A549 (cell line): ENCODE results near the gene TNRC6B. TPM values are rescaled to one million over a fixed set of nuclear protein-coding genes. Genes with fewer than 3 reads are reported as not detected.

Source experiments
- ATAC-seq, 2 experiments: fragments of 200-7000 bp in 1 of 2; fragments of >200 bp in 1 of 2; cut with Nextera tagmentation in 1 of 2; cut with Tn5 transposase in 1 of 2; 3 replicates each; pipeline versions ENCODE4 v1.8.0 to v1.9.1; 2018 to 2020; ENCODE audit warnings: mild to moderate bottlenecking in 1 of 2, moderate library complexity in 1 of 2
- CTCF ChIA-PET: fragments of 300-600 bp; sonication (Branson Sonifier 250); formaldehyde crosslinking; extraction: SDS; loops from one replicate; lab custom pipeline; 2021; ENCODE audit warnings: antibody characterized with exemption, inconsistent platforms; lab: Yijun Ruan, JAX
- POLR2A ChIA-PET: fragments of 350-600 bp; formaldehyde crosslinking; extraction: SDS; loops from one replicate; lab custom pipeline; 2021; ENCODE audit warnings: antibody characterized with exemption, inconsistent platforms; lab: Yijun Ruan, JAX
- DNase-seq, 2 experiments: peaks; one replicate each; pipeline versions ENCODE4 v3.0.0 to v3.0.0-alpha.2; 2011 to 2016; ENCODE audit warnings: low read depth in 1 of 2, low spot score in 1 of 2
- FAIRE-seq: peaks from 2 replicates; lab custom pipeline; 2011; peaks lifted over from hg19 to GRCh38; lab: Jason Lieb, UNC
- H3K27ac ChIP-seq, 2 experiments: fragments of >200 bp; sonication (Bioruptor Twin); formaldehyde crosslinking; 3 replicates each; pipeline ENCODE4 v1.5.1; 2016 to 2017
- H3K4me1 ChIP-seq: fragments of >200 bp; sonication (Bioruptor Twin); formaldehyde crosslinking; 3 replicates; pipeline ENCODE4 v1.6.1; 2016
- H3K4me2 ChIP-seq: fragments of >200 bp; sonication (Bioruptor Twin); formaldehyde crosslinking; 3 replicates; pipeline ENCODE4 v1.6.1; 2016
- H3K4me3 ChIP-seq: fragments of >200 bp; sonication (Bioruptor Twin); formaldehyde crosslinking; 3 replicates; pipeline ENCODE4 v1.5.1; 2016
- H3K9me3 ChIP-seq: fragments of >200 bp; sonication (Bioruptor Twin); formaldehyde crosslinking; 3 replicates; pipeline ENCODE4 v1.6.1; 2016
- BHLHE40 ChIP-seq: IDR thresholded peaks from 2 replicates; pipeline ENCODE4 v1.6.1; 2012; ENCODE audit warnings: low read depth, low read length, inconsistent platforms
- EHMT2 ChIP-seq: fragments of 200-600 bp; sonication (generic); IDR thresholded peaks from 2 replicates; pipeline ENCODE4 v1.6.1; 2016; ENCODE audit warnings: antibody characterized with exemption, low read depth, mild to moderate bottlenecking, moderate library complexity
- EP300 ChIP-seq, 2 experiments: fragments of >200 bp; sonication (Bioruptor Twin); formaldehyde crosslinking; IDR thresholded peaks; 2 replicates in 1 of 2; 3 replicates in 1 of 2; pipeline ENCODE4 v1.6.1; 2016 to 2017
- FOSL2 ChIP-seq, 2 experiments: fragments of 450-650 bp in 1 of 2; fragments of >200 bp in 1 of 2; sonication (Bioruptor Twin) in 1 of 2; formaldehyde crosslinking; IDR thresholded peaks; 2 replicates each; pipeline versions ENCODE4 v1.5.0 to v1.6.1; 2016 to 2020; ENCODE audit warnings: mild to moderate bottlenecking in 1 of 2, moderate library complexity in 1 of 2
- FOXS1 ChIP-seq: fragments of 250-450 bp; sonication (Bioruptor Pico); IDR thresholded peaks from 2 replicates; pipeline ENCODE4 v1.5.0; 2020; ENCODE audit warnings: mild to moderate bottlenecking, moderate library complexity
- HOXA7 ChIP-seq: fragments of 250-450 bp; sonication (Bioruptor Pico); IDR thresholded peaks from 2 replicates; pipeline ENCODE4 v1.5.0; 2020; ENCODE audit warnings: mild to moderate bottlenecking, moderate library complexity
- JUN ChIP-seq, 2 experiments: fragments of >200 bp; sonication (Bioruptor Twin); formaldehyde crosslinking; IDR thresholded peaks; 2 replicates in 1 of 2; 3 replicates in 1 of 2; pipeline ENCODE4 v1.6.1; 2016 to 2017
- JUNB ChIP-seq: fragments of >200 bp; sonication (Bioruptor Twin); formaldehyde crosslinking; IDR thresholded peaks from 2 replicates; pipeline ENCODE4 v1.6.1; 2016
- MAFK ChIP-seq: fragments of 450-650 bp; IDR thresholded peaks from 2 replicates; pipeline ENCODE4 v1.6.1; 2014; ENCODE audit not compliant: partially characterized antibody
- MYC ChIP-seq: IDR thresholded peaks from 2 replicates; pipeline ENCODE4 v1.6.1; 2012; ENCODE audit warnings: mild to moderate bottlenecking, inconsistent platforms, low read length, improper control_type of control experiment, borderline replicate concordance
- NPAS2 ChIP-seq: fragments of 250-450 bp; sonication (Bioruptor Pico); IDR thresholded peaks from 2 replicates; pipeline ENCODE4 v1.8.0; 2022; ENCODE audit warnings: mild to moderate bottlenecking, moderate library complexity, borderline replicate concordance
- PHF8 ChIP-seq: fragments of 200-600 bp; sonication (generic); IDR thresholded peaks from 2 replicates; pipeline ENCODE4 v1.6.1; 2016; ENCODE audit warnings: low read depth, mild to moderate bottlenecking, antibody characterized with exemption, moderate library complexity, borderline replicate concordance
- POLR2A ChIP-seq: IDR thresholded peaks from 2 replicates; pipeline ENCODE4 v1.6.1; 2012; ENCODE audit warnings: mild to moderate bottlenecking, low read length
- RARB ChIP-seq: fragments of 250-450 bp; sonication (Bioruptor Pico); IDR thresholded peaks from 2 replicates; pipeline ENCODE4 v1.8.0; 2021; ENCODE audit warnings: mild to moderate bottlenecking, moderate library complexity
- RFX5 ChIP-seq: fragments of 450-650 bp; IDR thresholded peaks from 2 replicates; pipeline ENCODE4 v1.7.1; 2014; ENCODE audit warnings: antibody characterized with exemption, mild to moderate bottlenecking, moderate library complexity
- TFCP2L1 ChIP-seq: fragments of 250-450 bp; sonication (Bioruptor Pico); IDR thresholded peaks from 2 replicates; pipeline ENCODE4 v1.5.0; 2021; ENCODE audit warnings: mild to moderate bottlenecking
- ZFP36 ChIP-seq: fragments of 450-650 bp; IDR thresholded peaks from 2 replicates; pipeline ENCODE4 v1.6.1; 2014; ENCODE audit warnings: borderline replicate concordance; ENCODE audit not compliant: partially characterized antibody
- WGBS: methylation state at CpG from one replicate; pipeline ENCODE4 v1.1.6; 2017; ENCODE audit errors: missing lambda C conversion rate; 5-methylcytosine and 5-hydroxymethylcytosine counted together
- polyA plus RNA-seq, 4 experiments: library from polyadenylated mRNA; depleted of rRNA in 3 of 4; stranded (reverse); fragments of >200 nt; fragmentation: RNase III in 1 of 4; extraction: RNeasy Plus Mini Kit Qiagen cat#74134 plus additional on column Dnase treatment in 1 of 4; gene quantifications; 2 replicates in 3 of 4; 3 replicates in 1 of 4; pipeline ENCODE4 v1.2.3, GENCODE V29; 2011 to 2017
- TF ChIP-seq, protein P1 (sequence below): fragments of >200 bp; sonication (Bioruptor Twin); formaldehyde crosslinking; IDR thresholded peaks from 2 replicates; pipeline ENCODE4 v1.6.1; 2016
- TF ChIP-seq, protein P2 (sequence below): fragments of 450-650 bp; IDR thresholded peaks from 2 replicates; pipeline ENCODE4 v1.6.1; 2014; ENCODE audit warnings: antibody characterized with exemption
- TF ChIP-seq, protein P3 (sequence below): fragments of >200 bp; sonication (Bioruptor Twin); formaldehyde crosslinking; IDR thresholded peaks from 3 replicates; pipeline ENCODE4 v1.6.1; 2016
- TF ChIP-seq, protein P4 (sequence below): fragments of 200-600 bp; sonication (generic); IDR thresholded peaks from 2 replicates; pipeline ENCODE4 v1.6.1; 2016; ENCODE audit warnings: antibody characterized with exemption, mild to moderate bottlenecking, moderate library complexity
- TF ChIP-seq, protein P5 (sequence below): IDR thresholded peaks from 2 replicates; pipeline ENCODE4 v1.6.1; 2012

Gene TNRC6B
- polyA plus RNA-seq, 2 of the 4 experiments (the other 2 are of a cell fraction) = 4.9 to 5.0 TPM

DNA sequence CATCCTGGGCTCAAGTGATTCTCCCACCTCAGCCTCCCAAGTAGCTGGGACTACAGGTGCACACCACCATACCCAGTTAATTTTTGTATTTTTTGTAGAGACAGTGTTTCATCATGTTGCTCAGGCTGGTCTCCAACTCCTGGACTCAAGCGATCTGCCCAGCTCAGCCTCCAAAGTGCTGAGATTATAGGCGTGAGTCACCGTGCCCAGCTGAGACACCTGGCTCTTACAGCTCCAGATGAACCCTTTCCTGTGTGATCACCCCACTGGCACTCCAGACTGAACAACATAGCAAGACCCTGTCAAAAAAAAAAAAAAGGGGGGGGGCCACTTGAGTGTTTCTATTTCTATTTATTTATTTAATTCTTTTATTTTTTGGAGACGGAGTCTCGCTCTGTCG, 167.5 kb downstream of the TNRC6B start:
- peak overlapping the region; percentile 87 to 97 for H3K27ac ChIP-seq
- DNase-seq (no peak), FAIRE-seq (no peak), ATAC-seq (no peak)
- H3K4me2 ChIP-seq = peak overlapping the region; percentile 82
- no peak for TF ChIP-seq EHMT2
- H3K9me3 ChIP-seq = no peaks in the 10 kb centered on the region
- CTCF ChIA-PET = interaction anchor here (0.6 kb wide), 1 partner anchor 219 kb away, joined by 3 read pairs; no protein-coding TSS in a partner anchor
- POLR2A ChIA-PET = interaction anchor here (0.7 to 5.0 kb wide), 3 partner anchors 167 to 301 kb away, joined by 5 to 31 read pairs (median 8); no protein-coding TSS in a partner anchor
- peak overlapping the region; percentile 72 for H3K4me3 ChIP-seq
- H3K4me1 ChIP-seq = peaks cover 20% of the 10 kb centered on the region
- 92% methylated on average over 6 of the region's 6 CpGs for WGBS

DNA sequence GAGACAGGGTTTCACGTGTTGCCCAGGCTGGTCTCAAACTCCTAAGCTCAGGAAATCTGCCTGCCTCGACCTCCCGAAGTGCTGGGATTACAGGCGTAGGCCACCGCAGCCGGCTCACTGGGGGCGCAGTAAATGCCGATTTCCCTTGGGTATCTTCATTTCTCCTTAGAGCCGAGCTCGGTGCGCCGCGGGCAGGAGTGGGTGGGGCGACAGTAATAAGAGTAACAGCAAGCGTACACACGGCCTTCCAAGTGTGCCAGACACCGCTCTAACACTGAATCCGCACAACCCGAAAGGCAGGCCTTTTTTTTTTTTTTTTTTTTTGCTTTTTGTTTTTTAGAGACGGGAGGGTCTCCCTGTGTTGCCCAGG, 168.1 kb downstream of the TNRC6B start:
- ChIA-PET CTCF (interaction anchor here (0.6 kb wide), 1 partner anchor 219 kb away, joined by 3 read pairs; no protein-coding TSS in a partner anchor), POLR2A (interaction anchor here (0.7 to 5.0 kb wide), 4 partner anchors 16 to 302 kb away, joined by 4 to 31 read pairs (median 6); no protein-coding TSS in a partner anchor)
- Histone ChIP-seq H3K27ac (peak overlapping the region; percentile 87 to 97), H3K9me3 (no peaks in the 10 kb centered on the region), H3K4me2 (peak overlapping the region; percentile 82), H3K4me3 (peak overlapping the region; percentile 72), H3K4me1 (peaks cover 20% of the 10 kb centered on the region)
- DNase-seq = no peak
- ATAC-seq = peak; percentile 61 to 62
- TF ChIP-seq EP300 (IDR thresholded peaks at IDR 0.05) = no peak
- TF ChIP-seq RFX5 = no peak
- FAIRE-seq = no peak
- WGBS = 3% methylated on average over 19 of the region's 20 CpGs

DNA sequence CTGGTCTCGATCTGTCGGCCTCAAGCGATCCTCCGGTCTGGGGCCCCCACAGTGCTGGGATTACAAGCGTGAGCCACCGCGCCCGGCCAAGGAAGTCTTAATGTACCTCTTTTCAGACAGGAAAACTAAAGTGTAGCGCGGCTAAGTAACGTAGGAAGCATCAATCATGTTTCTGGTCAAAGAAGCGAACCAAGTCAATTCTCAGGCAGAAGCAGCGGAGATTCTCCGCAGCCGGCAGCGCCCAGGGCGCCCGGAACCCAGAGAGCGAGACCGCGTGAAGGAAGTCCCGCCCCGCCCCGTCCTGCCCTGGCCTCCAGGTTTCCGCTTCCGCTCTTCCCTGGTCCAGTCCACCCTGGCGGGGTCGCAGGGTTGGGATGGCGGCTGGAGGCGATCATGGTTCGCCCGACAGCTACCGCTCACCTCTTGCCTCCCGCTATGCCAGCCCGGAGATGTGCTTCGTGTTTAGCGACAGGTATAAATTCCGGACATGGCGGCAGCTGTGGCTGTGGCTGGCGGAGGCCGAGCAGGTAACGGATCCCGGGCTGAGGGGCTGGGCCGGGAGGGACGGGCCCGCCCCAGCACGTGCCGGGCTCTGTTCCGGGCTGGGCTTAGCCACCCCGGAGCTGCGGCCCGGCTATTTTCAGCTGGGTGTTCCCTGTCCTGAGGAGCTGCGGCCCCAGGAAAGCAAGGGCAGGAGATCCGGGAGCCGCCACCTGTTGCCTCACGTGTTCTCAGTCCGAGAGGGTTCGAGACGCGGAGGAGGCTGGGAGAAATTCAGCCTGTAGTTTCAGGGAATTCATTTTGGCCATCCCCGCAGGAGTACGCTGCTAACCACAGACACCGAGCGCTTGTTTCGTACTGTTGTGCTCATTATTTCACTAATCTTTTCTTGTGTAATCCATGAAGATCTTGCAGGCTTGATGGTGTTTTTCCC, 168.7 kb downstream of the TNRC6B start, which contains the start of gene ADSL:
TSS of gene ADSL (plus strand) at position 316 of the 934 bp plus-strand sequence. CDS start at position 375, 59 bp downstream.
- ChIA-PET POLR2A (interaction anchor here (0.5 to 5.0 kb wide), 8 partner anchors 11 to 850 kb away, joined by 3 to 31 read pairs (median 5); partner anchors contain the start of gene TNRC6B), CTCF (interaction anchor here (0.7 to 3.6 kb wide), 3 partner anchors 13 to 812 kb away, joined by 3 to 31 read pairs (median 14); no protein-coding TSS in a partner anchor)
- peak; percentile 98 for ATAC-seq
- H3K4me2 ChIP-seq = peak within 1 kb of the TSS; percentile 96
- peak; percentile 82 for DNase-seq
- peak within 1 kb of the TSS; percentile 87 to 97 for H3K27ac ChIP-seq
- FAIRE-seq = no peak
- 1% methylated on average over 40 of the region's 65 CpGs for WGBS
- H3K9me3 ChIP-seq = no peaks in the 10 kb centered on the region
- H3K4me1 ChIP-seq = peaks cover 20% of the 10 kb centered on the region
- H3K4me3 ChIP-seq = peak within 1 kb of the TSS; percentile 72
- TF ChIP-seq JUNB (no peak), NPAS2 (CRISPR knock-in tag) (peak; percentile 9; the same call in 1 of the 2 replicates), MYC (peak; percentile 85), BHLHE40 (peak; percentile 93), RARB (CRISPR knock-in tag) (no peak), POLR2A (peak; percentile 95), EHMT2 (no peak), PHF8 (peak; percentile 84; the same call in 1 of the 2 replicates), JUN (IDR thresholded peaks at IDR 0.05) (peak in 1 of 2 experiments; percentile 88; a peak in 3 of 5 replicates), EP300 (IDR thresholded peaks at IDR 0.05) (no peak), ZFP36 (no peak), TFCP2L1 (CRISPR knock-in tag) (no peak), HOXA7 (CRISPR knock-in tag) (no peak), FOXS1 (CRISPR knock-in tag) (no peak), FOSL2 (IDR thresholded peaks at IDR 0.05) (no peak), FOSL2 (CRISPR knock-in tag; IDR thresholded peaks at IDR 0.05) (no peak), MAFK (no peak)
- TF ChIP-seq, protein P1, sequence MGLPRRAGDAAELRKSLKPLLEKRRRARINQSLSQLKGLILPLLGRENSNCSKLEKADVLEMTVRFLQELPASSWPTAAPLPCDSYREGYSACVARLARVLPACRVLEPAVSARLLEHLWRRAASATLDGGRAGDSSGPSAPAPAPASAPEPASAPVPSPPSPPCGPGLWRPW = no peak
- TF ChIP-seq, protein P2, sequence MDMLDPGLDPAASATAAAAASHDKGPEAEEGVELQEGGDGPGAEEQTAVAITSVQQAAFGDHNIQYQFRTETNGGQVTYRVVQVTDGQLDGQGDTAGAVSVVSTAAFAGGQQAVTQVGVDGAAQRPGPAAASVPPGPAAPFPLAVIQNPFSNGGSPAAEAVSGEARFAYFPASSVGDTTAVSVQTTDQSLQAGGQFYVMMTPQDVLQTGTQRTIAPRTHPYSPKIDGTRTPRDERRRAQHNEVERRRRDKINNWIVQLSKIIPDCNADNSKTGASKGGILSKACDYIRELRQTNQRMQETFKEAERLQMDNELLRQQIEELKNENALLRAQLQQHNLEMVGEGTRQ = peak; percentile 72
- TF ChIP-seq, protein P3, sequence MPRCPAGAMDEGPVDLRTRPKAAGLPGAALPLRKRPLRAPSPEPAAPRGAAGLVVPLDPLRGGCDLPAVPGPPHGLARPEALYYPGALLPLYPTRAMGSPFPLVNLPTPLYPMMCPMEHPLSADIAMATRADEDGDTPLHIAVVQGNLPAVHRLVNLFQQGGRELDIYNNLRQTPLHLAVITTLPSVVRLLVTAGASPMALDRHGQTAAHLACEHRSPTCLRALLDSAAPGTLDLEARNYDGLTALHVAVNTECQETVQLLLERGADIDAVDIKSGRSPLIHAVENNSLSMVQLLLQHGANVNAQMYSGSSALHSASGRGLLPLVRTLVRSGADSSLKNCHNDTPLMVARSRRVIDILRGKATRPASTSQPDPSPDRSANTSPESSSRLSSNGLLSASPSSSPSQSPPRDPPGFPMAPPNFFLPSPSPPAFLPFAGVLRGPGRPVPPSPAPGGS = peak; percentile 91
- TF ChIP-seq, protein P4, sequence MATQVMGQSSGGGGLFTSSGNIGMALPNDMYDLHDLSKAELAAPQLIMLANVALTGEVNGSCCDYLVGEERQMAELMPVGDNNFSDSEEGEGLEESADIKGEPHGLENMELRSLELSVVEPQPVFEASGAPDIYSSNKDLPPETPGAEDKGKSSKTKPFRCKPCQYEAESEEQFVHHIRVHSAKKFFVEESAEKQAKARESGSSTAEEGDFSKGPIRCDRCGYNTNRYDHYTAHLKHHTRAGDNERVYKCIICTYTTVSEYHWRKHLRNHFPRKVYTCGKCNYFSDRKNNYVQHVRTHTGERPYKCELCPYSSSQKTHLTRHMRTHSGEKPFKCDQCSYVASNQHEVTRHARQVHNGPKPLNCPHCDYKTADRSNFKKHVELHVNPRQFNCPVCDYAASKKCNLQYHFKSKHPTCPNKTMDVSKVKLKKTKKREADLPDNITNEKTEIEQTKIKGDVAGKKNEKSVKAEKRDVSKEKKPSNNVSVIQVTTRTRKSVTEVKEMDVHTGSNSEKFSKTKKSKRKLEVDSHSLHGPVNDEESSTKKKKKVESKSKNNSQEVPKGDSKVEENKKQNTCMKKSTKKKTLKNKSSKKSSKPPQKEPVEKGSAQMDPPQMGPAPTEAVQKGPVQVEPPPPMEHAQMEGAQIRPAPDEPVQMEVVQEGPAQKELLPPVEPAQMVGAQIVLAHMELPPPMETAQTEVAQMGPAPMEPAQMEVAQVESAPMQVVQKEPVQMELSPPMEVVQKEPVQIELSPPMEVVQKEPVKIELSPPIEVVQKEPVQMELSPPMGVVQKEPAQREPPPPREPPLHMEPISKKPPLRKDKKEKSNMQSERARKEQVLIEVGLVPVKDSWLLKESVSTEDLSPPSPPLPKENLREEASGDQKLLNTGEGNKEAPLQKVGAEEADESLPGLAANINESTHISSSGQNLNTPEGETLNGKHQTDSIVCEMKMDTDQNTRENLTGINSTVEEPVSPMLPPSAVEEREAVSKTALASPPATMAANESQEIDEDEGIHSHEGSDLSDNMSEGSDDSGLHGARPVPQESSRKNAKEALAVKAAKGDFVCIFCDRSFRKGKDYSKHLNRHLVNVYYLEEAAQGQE = no peak
- TF ChIP-seq, protein P5, sequence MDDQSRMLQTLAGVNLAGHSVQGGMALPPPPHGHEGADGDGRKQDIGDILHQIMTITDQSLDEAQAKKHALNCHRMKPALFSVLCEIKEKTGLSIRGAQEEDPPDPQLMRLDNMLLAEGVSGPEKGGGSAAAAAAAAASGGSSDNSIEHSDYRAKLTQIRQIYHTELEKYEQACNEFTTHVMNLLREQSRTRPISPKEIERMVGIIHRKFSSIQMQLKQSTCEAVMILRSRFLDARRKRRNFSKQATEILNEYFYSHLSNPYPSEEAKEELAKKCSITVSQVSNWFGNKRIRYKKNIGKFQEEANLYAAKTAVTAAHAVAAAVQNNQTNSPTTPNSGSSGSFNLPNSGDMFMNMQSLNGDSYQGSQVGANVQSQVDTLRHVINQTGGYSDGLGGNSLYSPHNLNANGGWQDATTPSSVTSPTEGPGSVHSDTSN = peak; percentile 33; the same call in 1 of the 2 replicates
